NCI-H510A (cell line): ENCODE measurements around the gene MPV17L2.
"Not testable (repeated sequence)": the region's sequence is repeated elsewhere in the genome, so short reads cannot be mapped to it uniquely, and the experiment has no call there.

Experiments used
- DNase-seq: peaks from one replicate; lab custom pipeline; 2025; lab: John Stamatoyannopoulos, UW

Gene MPV17L2

DNA sequence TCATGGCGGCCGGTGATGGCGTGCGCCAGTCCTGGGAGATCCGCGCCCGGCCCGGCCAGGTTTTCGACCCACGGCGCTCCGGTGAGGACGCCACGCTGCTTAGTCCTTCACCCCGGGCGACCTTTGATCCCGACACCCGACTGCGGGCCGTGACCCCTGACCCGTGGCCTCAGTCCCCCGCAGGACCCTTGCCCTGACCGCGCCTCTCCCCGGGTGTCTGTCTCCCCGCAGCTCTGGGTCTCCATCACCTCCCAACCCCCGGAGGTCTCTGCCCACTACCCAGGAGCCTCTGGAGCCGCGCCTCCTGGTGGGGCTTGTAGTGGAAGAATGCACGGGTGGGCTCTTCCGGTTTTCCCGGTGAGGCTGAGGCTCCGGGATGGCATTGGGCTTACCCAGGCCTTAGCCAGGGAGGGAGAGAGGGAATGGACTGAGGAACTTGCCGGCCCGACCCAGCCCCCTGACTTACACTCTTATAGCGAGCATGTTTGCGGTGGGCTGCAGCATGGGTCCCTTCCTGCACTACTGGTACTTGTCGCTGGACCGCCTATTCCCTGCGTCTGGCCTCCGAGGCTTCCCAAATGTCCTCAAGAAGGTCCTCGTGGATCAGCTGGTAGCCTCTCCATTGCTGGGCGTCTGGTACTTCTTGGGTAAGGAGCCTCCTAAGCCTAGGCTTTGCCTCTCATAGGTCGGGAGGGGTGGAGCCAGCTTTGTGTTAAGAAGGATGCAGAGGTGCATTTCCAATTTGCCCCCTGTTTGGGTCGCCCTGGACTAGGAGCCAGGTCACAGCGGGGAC, 566 bp downstream of the MPV17L2 start:
- DNase-seq, result no peak

DNA sequence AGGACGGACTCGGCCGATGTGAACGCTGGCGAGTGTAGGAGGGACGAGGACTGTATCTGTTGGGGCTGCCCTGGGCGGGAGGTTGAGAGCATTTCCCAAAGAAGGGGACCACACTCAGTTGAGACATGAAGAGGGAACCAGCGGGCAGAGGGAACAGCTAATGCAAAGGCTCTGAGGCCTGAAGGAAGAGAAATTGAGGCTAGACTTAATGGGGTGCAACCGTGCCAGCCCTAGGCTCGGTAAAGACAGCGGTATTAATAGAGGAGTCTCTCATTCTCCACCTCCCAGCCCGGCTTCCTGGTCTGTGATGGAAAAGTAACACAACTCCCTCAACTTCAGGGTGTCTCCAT, 1.1 kb downstream of the MPV17L2 start:
- no peak for DNase-seq

DNA sequence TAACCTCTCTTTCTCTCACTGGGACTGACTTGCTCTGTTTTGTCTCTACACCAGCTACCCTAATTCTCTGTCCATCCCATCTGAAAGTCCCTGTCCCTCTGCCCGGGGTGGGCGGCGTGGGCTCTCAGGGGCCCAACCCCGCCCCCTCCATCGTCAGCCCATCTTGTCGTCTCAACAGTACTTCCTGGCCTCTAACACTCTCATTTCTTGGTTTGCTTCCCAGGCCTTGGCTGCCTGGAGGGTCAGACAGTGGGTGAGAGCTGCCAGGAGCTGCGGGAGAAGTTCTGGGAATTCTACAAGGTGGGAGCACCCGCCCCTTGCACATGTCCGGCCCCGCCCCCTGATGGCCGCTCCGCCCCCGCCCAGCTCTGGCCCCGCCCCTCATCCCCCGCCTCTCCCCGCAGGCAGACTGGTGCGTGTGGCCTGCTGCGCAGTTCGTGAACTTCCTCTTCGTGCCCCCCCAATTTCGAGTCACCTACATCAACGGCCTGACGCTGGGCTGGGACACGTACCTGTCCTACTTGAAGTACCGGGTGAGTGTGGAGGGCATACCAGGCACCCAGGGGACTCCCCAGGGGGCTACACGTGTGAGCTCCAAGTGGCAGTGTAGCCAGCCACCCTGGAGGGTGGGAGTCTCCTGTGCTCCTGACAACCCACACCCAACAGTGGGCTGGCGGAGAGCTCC, 1.7 kb downstream of the MPV17L2 start:
- DNase-seq, result no peak

DNA sequence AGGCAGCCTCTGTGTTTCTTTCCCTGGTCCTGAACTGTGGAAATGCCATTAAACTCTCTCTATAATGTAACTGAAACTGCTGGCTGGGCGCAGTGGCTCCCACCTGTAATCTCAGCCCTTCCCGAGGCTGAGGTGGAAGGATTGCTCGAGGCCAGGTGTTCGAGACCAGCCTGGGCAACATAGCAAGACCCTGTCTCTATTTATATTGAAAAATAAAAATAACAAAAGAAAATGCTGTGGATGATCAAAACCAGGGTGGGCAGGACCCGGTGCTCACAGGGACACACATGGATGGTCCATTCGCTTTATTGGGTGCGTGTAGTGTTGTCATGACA, 3.5 kb downstream of the MPV17L2 start:
- DNase-seq, result no peak

DNA sequence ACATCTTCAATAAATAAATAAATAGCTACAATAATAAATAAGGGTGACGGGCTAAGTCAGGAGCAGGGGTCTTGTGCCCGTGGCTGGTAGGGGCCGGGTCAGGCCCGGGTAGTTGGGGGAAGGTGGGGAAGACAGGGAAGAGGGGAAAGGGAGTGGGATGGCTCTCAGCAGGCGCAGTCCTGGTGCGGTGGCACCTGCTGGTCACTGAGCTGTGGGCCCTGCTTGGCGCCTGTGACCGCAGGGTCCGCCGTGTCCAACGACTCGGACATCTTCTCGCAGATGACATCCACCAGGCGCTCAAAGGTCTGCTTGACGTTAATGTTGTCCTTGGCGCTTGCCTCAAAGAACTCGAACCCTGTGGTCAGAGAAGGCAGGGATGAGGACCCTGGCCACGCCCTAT, 4.3 kb downstream of the MPV17L2 start:
- DNase-seq, result no peak

DNA sequence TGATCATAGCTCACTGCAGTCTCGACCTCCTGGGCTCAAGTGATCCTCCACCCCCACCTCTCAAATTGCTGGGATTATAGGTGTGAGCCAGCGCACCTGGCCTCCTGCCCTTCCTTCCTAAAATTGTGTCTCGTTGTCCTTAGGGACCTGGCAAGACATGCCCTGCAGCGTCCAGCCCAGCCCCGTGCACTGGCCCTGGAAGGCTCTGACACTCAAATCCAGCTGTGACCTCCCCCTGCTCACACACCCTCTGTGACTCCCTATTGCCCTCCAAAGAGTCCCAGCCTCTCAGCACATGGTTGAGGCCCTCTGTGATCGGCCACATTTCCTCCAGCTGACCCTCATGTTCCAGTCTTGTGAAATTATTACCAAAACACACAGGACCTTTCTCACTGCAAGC, 4.9 kb downstream of the MPV17L2 start:
- no peak for DNase-seq

DNA sequence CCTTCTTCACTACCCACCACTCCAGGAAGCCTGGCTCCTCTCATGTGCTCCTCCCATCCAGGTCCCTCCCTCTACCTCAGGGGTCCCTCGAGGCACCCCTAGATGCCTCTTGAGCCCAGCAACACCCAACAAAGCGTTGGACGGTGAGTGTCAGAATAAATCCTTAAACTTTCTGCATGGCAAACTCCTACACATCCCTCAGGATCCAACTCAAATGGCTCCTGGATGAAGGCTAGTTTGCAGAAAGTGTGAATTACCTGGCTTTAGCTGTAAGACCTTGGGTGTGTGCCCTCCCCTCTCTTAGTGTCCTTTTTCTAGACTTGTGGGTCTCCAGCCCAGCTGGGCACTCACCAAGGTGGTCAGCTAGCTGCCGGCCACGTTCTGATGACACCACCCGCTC, 5.4 kb downstream of the MPV17L2 start:
- no peak for DNase-seq

DNA sequence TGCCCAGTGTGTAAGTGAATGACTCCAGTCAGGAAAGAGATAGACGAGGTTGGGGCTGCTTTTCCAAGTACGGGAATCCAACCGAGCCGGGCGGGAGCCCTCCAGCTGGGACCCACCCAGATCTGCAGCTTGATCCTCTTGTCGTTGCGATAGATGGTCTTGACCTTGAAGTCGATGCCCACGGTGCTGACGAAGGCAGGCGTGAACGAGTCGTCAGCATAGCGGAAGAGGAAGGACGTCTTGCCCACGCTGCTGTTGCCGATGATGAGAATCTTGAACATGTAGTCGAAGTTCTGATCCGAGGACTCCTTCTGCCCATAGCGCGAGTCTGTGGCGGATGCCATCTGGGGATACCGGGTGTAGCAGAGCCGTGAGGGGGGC, 9.4 kb downstream of the MPV17L2 start:
- no peak for DNase-seq

DNA sequence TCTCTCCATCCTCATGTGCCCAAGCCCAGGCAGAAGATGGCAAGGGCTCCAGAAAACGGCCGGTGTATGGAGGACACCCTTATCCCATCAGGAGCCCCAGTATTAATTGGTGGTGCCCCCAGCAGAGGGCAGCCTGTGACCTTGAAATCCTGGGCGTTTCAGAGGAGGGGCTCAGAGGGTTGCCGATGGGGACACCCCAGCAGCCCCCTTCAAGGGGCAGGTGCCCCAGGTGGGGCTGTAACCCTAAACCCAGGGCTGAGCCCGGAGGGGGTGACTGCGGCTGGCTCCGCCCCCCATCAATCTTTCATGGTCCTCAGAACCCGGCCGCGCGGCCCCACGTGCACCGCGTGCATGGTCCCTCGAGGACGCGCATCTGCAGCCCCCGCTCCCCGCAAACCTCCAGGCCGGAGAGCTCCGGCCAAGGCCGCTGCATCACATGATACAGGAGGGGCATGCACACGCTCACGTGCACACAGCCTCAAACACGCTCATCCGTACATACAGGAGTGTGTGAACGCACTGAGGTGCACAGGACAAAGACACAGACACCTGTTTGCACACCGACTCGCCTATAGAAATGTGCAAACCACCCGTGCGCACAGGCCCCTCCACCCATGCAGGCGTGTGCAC, 9.9 kb downstream of the MPV17L2 start:
- DNase-seq, result no peak

DNA sequence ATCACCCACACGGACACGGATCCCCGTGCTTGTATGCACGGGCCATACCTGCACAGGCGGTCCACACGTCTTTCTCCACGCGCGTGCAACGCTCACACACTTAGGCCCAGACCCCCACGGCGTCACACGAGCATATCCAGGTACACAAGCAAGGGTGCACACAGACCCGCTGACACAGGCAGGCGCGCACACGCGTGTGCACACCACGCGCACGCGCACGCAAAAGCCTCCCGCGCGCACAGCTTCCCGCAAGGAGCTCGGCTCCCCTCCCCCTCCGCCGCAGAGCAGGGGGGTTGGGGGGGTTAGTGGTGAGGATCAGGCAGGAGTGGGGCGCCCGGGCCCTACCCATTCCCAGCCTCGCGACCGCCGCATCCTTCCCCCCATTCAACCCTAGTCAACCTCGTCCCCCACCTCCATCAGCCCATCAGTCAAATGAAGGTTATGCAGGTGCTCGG, 10.4 kb downstream of the MPV17L2 start:
- no peak for DNase-seq

DNA sequence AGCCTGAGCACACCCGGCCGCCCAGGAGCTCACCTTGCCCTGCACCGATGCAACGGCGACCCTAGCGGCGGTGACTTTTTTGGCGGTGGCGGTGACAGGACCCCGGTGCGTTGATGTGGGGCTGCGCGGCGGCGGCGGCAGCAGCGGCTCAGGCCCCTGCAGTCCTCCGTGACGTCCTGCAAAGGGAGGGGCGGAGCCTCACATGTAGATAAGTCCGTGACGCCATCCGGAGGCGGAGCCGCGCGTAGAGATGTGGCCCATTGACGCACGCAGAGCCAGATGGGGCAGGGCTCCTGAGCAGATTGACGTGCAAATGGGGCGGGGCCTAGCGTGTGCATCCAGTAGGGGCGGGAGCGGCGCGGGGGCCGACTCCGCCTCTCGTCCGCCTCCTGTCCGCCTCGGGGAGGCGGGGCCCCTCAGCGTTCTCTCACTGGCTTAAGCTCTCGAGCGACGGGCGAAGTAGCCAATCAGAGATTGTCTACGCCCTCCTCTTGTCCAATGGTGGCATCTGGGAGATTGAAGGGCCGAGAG, 10.9 kb downstream of the MPV17L2 start, which contains the start of gene RAB3A:
Gene RAB3A (minus strand): TSS at position 180 of the 531 bp plus-strand sequence. CDS start 1,302 bp downstream, outside the sequence.
- peak; percentile 100 for DNase-seq

DNA sequence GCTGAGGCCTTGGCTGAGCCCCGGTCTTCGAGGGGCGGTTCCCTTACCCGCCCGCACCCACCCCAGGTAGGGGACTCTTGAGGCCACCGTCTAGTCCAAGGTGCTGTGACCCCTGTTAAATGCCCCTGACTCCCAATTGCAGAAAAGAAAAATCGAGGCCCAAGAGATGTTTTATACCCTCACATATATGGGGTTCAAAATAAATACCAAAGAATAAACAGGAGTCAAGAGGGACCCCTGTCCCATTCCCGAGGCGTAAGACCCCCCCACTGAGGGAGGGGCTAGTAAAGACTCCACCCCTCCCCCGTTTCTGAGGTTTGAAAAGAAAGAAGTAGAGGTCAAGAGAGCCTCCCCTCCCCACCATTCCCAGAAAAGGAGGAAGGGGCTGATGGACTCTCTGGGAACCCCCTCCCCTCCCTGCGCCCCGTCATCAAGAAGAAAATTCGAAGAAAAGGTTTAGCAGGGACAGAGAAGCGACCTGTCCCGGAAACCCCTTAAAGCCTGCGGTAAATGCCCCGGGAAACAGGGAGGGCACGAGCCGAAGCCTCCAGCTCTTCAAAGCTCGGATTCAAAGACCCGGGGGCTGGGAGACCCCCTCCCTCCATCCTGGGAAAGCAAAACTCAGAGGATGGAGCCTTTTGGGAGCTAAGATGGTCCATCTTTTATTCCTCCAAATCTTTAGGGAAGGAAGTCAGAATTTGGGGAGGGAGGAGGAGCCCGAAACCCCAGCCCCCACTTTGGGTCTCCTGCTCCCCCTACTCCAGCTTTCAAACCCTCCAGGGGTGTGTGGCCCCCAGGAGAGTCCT, 11.6 kb downstream of the MPV17L2 start:
- peak; percentile 78 for DNase-seq

DNA sequence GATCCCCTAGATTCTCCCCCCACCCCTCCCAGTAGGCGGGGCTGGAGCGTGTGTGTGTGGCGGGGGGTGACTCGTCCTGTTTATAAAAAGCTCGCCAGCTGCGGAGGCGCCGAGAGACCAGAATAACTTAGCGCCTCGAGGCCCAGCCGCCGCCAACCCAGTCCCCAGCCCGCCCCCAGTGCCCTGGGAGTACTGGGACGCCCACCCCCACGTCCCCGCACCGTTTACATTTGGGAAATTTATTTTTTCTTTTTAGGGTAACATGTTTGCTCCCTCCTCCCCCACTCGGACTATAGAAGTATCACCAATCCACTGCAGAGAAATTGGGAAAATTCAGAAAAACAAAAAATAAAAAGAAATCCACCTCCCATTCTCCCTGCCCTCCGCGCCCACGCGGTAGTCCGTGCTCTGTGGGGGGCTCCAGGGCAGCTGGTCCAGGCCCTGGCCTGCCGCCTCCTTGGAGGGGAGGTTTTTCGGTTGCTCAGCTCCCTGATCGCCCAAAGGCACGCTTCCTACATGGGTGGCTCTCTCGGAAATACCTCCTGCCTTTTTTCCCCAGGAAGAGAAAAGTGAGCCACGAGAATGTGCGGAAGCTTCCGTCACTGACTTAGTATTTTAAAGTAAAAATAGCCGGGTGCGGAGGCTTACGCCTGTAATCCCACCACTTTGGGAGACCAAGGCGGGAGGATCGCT, 12.3 kb downstream of the MPV17L2 start:
- DNase-seq, result peak; percentile 62

DNA sequence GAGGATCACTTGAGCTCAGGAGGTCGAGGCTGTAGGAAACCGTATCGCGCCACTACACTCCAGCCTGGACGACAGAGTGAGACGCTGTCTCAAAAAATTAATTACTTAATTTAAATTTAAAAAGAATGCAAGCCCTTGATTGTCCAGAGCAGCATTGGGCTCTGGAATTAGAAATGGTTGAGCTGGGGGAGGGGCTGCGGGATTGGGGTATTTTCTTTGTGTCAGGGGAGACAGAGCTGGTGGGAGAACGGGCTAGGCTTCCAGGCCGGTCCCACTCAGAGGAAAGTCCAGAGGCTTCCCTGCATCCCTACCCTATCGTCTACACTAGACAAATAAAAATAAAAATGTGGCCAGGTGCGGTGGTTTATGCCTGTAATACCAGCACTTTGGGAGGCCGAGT, 13.0 kb downstream of the MPV17L2 start:
- DNase-seq, result no peak

DNA sequence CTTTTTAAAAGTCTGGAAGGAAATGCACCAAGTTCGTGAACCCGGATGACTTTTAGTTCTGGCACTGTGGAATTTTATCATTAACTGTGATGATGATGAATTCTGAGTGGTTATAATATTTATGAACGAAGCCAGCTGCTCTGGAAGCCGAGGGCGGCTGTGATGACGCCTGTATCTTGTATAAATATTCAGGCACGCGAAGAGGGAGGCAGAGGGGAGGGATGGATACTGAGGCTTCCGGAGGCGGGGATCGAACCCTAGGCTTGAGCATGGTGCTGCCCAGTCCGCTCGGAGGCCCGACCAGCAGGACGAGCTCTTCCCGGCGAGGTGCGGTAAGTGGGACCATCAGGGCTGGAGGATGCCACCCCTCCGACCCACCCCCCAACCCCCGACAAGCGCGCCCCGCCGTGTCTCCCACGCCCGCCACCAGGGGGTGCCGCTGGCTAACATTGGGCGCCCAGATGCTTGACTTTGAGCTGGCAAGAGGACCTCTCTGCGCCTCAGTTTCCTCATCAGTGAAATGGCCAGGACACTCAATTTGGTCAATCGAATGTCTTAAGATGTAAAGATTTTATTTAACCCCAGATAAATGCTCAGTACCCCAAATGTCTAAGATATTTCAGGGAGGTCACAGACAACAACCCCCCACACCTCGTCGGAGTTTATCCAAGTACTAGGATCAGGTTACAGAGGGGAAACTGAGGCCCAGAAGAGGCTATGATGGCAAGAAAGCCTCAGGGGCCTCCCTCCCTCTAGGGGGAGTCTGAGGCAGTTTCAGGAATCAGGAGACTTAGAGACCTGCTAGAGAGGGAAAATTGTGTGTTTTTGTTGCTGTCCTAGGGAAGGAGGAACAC, 15.3 kb downstream of the MPV17L2 start:
- no peak for DNase-seq

DNA sequence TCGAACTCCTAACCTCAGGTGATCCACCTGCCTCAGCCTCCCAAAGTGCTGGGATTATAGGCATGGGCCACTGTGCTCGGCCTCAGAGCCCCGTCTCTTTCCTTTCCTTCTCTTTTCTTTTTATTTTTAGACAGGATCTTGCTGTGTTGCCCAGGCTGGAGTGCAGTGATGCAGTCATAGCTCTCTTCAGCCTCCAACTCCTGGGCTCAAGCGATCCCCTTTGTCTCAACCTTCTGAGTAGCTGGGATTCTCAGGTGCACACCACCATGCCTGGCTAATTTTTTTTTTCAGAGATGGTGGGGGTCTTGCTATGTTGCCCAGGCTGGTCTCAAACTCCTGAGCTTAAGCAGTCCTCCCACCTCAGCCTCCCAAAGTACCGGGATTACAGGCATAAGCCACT, 16.9 kb downstream of the MPV17L2 start:
- DNase-seq, result not testable (repeated sequence)

DNA sequence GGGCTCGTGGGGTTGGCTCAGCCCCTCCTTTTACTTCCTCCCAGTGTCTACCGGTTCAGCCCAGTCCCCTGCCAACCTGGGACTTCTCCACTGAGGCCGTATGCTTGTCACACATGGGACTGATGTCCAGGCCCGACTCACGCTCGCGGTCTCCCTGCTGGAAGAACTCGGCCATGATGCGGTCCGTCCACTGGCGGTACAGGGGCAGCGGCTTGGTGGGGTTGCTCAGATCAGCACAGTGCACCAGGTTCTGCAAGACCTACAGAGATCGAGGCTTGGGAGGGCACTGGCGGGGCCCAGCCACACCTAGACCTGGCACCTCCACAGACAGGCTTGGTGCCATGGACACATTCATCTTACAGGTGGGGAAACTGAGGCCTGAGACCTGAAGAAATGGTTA, 18.7 kb downstream of the MPV17L2 start:
- no peak for DNase-seq

DNA sequence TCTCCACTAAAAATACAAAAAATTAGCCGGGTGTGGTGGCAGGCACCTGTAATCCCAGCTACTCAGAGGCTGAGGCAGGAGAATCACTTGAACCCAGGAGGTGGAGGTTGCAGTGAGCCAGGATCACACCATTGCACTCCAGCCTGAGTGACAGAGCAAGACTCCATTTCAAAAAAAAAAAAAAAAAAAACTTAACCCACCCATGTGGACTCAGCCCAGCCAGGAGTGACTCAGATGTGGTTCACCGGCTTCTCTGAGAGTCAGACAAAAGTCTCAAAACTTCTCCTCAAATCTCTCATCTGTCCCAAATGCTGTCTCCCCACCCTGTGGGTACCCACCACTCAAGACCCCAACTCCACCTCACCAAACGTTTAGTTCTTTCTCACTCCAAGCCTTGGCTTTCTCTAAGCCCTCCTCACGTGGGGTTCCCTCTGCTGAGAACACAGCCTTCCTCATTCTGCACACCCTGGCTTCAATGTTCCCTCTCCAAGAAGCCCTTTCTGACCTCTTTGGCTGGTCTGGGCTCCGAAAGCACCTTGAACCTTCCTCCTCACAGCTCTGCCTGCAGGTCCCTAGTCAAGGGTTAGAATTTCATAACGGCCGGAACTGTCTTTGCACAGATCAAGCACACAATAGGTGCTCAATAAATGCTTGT, 21.9 kb downstream of the MPV17L2 start:
- no peak for DNase-seq

DNA sequence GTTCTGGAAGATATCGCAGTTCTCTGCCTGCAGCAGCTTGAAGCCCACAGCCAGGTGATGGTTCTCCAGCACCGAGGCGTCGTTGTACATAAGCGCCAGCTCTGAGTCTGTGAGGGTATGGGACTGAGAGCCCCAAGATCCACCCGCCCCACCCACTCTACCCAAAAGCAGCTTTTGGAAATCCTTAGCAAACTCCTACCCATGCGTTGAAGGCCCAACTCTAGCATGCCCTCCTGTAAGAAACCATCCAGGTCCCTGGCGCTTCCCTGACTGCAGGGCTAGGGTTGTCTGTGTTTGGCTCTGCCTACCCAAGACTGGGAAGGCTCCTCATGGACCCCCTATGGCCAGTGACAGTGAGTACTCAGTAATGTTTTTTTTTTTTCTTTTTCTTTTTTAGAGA, 23.8 kb downstream of the MPV17L2 start:
- DNase-seq, result no peak

DNA sequence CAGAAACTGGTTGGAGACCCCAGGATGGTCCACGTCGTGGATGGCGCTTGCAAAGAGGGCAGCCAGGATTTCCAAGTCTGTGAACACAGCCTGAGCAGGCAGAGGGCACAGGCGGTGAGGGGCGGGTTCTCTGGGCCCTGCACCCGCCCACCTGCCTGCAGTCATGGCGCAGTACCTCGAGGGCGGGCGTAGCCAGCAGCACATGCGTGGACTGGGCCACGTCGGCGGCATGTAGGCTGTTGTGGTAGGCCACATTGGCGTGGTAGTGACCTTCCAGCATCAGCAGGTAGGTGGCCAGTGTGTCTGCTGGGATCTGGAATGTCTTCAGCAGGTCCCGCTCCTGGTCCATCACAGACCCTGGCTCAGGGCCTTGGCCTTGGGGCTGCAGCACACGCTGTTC, 25.1 kb downstream of the MPV17L2 start:
- DNase-seq, result no peak
